Activated gamma-delta T cell treated with Interleukin-2 at 50 U/mL for 16 hours (primary cell): ENCODE measurements around the gene RASD2.

Source experiments
- DNase-seq: peaks from one replicate; pipeline ENCODE4 v3.0.0-alpha.2; 2020

Gene RASD2

DNA sequence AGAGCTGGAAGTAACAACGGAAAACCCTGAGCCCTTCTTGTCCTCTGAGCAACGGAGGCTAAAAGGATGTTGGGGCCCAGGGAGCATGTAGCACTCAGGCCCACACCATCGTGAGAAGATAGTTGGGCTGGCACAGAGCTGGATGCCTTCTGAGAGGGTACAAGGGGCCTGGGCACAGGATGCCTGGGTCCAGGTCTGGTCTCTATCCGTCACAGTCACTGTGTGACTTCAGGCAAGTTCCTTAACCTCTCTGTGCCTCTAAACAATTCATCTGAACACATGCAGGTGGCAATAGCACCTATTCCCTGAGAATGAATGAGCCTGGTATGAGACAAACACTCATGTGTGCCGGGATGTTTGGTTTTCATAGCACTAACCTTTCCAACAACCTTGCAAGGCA lies 47.3 kb downstream of the RASD2 start:
- DNase-seq = no peak

DNA sequence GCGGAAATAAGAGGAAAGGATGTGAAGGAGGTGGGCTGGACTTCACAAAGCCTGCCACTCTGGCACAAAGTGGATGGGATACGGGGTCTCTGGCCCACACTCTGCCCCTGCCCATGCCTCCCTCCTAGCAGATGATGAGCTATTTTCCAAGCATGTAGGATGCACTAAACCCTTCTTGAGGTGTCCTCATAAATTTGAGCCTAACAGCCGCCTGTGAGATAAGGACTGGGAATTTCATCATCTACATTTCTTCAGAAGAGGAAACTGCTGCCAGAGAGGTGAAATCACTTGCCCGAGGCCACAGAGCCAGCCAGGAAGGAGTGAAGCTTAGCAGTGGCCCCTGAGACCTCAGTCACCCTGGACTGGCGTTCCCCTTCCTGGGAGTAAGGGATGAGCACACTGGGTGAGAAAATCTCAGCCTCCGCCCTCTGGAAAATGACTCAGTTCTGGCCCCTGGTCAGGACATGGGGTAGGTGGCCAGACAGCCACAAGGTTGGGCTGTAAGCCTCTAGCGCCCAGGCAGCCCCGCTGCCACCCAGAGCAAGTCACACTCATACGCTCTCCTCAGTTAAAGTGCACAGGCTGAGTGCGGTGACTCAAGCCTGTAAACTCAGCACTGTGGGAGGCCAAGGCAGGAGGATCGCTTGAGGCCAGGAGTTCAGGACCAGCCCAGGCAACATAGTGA lies 48.6 kb downstream of the RASD2 start:
- no peak for DNase-seq

DNA sequence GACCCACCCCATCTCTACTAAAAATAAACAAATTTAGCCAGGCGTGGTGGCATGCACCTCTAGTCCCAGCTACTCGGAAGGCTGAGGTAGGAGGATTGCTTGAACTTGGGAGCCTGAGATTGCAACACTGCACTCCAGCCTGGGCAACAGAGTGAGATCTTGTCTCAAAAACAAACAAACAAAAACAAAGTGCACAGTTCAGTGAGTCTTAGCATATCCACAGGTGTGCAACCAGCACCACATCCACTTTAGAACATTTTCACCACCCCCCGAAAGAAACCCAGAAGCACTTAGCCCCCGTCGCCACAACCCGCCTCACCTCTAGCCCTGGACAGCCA lies 49.1 kb downstream of the RASD2 start:
- DNase-seq = no peak

DNA sequence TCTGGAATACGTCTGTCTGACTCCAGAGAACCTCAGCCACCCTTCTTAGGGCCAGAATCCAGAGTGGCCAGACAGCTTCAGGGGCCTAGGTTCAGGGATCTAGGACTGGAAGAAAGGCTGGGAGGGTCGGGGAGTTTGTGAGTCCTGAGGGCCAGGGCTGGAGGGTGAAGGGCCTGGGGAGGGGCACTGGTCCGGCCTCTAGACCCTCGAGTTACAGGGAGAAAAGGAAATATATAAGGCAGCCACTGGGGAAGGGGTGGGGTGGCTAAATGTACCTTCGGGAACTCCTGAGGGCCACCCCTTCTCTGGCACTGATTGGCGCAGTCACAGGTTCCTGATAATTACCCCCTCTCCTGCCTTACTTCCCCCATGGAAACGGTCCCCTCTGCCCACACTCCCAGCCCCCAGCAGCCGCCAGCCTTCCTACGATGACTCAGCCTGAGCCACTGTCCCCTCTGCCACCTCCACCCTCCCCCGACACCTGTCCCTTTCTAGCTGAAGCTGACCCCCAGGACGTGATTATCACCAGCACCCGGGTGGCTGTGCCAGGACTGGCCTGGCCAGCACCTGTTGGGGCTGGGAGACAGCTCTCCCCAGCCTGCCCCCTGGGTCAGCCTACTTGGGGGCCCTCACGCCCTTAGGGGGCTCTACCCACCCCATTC lies 50.1 kb downstream of the RASD2 start:
- DNase-seq = no peak

DNA sequence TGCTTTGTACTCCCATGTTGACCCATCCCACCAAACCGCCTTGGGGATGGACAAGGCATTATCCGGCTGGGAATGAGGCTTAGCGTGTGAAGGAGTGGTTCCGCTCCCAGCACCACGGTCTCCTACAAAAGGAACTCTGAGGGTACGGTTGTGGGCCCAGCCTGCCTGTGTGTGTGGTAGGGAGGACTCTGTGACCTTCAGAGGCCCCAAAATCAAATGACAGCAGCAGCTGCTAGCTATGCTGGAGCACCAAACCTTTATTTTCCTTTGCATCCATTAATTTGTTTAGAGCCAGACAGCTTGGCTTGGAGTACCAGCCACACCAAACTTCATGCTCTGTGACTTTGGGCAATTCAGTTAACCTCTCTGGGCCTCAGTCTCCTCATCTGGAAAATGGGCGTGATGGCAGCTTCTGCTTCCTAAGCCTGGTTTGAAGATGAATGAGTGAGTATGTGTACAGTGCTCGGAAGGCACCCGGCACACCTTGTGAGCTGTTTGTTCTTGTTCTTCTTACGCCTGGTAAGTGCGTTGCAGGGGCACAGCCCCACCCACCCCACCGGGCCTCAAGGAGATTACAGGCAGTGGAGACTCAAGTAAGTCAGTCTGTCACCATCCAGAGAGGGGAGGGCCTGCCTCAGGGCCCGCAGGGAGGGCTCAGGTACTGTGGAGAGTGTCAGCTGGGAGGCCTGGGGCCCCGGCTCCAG lies 51.2 kb downstream of the RASD2 start:
- DNase-seq = no peak

DNA sequence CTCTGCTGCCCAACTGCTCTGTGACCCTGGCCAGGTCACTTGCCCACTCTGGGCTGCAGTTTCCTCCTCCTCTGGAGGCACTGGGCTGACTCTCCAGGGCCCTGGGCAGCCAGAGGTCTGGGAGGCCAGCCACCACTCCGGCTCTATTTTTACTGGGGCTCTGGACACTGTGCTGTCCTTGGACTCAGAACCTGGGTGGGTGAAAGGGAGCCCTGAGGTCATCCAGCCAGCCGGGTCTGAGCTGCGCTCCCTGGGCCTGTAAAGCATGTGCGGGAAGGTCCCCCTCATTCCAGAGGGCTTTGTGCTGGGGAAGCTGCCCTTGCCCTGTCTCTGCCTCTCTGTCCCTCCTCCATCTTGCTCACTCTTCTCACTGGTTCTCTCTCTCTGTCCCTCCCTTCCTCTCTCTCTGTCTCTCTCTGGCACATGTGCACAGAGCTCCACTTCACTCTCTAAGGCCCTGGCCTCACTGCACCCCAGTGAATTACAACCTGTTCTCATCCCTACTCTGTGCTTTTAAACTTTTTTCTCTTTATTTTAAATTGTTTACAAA lies 51.9 kb downstream of the RASD2 start:
- DNase-seq = no peak

DNA sequence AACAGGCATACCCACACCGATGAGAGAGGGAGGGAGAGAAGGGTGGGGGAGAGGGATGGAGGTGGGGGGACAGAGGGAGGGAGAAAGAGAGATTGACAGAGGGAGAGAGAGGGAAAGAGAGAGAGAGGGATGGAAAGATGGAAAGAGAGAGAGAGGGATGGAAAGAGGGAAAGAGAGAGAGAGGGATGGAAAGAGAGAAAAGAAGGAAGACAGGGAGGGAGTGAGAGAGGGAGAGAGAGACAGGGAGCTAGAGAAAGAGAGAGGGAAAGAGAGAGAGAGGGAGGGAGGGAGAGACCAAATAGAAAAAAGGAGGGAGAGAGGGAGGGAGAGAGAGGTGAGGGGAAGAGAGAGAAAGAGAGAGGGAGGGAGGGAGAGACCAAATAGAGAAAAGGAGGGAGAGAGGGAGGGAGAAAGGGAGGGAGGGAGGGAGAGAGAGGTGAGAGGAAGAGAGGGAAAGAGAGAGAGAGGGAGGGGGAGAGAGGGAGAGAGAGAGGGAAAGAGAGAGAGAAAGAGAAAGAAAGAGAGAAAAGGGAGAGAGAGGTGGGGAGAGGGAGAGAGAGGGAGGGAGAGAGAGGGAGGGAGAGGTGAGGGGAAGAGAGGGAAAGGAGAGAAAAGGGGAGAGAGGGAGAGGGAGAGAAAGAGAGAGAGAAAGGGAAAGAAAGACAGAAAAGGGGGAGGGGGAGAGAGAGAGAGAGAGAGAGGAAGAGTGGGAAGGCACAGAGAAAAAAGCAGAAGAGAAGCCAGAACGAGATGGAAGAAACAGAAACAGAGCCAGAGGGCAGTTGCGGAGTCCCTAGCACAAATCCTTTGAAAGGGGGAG lies 52.6 kb downstream of the RASD2 start:
- no peak for DNase-seq

DNA sequence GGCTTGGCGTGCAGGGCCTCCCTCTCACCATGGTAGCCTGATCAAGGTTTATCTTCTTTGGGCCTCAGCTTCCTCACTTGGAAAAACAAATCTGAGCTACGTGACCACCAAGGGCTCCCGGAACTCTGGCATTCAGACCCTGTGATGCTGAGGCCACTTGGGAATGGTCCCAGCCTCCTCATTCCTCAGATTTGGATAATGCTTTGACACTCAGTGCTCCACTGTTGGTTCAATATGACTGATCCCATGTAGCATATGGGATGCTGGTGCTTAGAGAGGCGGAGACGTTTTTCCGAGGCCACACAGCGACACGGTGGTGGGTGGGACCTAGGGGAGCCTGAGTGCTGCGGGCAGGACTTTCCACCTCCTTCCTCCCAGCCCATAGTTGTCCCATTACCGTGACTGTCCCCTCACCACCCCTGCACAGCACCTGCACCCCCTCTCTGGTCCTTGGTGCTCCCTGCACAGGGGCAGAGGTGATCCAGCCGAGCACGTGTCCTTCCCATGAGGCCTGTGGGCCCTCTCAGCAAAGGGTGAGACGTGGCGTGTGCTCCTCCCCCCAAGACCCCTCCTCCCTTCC lies 53.4 kb downstream of the RASD2 start:
- DNase-seq = no peak

DNA sequence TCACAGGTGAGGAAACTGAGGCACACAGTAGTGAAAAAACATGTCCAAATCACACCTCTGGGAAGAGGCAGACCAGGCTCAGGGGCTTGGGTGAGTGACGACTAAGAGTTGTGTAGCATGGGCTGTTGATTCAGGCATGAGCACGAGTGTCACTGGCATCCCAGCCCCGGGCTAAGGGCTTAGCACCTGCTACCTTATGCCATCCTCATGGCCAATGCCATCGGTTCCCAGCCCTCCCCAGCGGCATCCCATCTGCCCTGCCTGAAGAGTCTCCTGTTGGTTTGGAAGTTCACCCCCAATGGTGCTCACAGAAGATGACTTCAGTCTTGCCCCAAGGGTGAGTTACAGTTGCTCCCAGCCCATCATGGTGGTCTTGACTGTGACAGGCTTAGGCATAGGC lies 54.1 kb downstream of the RASD2 start:
- no peak for DNase-seq

DNA sequence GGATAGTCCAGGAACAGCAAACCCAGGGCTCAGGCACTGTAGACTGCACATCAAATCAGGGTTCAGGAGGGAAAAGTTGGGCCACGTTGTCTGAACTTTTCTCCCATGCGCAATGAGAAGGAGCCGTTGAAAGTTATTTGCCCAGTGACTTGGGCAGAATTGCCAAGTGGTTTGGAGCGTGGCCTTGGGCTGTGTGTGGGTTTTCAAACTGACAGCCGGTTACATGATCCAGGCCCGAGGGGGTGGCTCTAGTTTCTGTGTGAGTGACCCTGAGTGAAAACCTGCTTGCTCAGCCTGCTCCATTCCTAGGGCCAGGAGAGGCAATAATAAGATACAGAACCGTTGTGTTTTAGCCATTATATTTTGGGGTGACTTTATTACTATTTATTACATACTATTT lies 56.2 kb downstream of the RASD2 start:
- DNase-seq = no peak

DNA sequence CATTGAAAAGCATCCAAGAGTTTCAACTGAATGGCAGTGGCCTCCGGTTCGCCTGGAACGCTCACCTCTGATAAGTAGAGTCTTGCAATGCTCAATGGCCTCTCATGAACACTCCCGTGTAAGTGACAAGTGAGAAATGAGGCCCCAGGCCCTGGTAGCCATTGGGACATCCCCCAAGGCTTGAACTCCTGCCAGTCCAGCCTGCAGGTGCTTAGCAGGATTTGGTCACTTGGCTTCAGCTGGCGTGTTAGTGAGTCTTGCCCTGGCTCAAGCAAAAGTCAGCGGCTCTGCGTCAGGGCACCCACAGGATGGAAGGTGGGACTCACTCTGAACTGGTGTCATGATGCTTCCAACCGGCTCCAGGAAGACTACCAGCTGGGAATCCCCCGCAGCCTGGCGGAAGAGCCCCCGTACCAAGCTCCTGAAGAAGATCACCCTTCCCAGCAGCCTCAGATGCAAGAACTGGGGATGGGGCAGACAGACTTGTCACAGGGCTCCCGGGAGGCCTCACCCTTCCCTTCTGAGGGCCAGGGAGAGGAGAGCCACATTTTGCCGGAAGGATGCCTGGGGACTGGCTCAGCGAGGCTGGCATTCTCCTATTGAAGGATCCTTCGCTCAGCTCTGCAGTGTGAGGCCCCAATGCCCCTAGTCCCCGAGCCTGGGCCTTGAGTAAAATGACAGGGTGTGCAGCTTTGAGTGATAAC lies 57.2 kb downstream of the RASD2 start:
- no peak for DNase-seq

DNA sequence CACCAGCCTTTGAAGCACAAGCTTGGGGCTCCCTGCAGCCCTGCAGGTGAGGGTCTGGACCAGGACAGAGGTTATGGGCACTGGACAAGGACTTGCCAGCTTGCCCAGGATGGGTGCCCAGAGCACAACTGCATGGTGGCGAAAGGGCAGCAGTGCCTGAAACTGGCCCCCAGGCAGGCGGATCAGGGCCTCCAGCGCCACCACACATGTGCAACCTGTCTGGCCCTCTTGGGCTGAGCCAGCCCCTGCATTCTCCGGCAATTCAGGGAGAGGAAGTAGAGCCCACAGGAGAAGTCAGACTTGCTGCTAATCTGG lies 57.7 kb downstream of the RASD2 start:
- DNase-seq = no peak

DNA sequence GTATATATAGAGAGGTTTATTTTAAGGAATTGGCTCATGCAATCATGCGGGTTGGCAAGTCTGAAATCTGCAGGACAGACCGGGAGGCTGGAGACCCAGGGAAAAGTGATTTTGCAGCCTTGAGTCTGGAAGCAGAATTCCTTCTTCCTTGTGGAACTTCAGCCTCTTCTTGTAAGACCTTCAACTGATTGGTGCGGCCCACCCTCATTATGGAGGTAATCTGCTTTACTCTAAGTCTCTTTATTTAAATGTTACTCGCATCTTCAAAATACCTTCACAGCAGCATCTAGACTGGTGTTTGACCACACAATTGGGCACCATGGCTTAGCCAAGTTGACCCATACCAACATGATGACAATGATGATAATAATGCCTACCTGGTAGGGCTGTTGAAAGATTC lies 58.7 kb downstream of the RASD2 start:
- no peak for DNase-seq

DNA sequence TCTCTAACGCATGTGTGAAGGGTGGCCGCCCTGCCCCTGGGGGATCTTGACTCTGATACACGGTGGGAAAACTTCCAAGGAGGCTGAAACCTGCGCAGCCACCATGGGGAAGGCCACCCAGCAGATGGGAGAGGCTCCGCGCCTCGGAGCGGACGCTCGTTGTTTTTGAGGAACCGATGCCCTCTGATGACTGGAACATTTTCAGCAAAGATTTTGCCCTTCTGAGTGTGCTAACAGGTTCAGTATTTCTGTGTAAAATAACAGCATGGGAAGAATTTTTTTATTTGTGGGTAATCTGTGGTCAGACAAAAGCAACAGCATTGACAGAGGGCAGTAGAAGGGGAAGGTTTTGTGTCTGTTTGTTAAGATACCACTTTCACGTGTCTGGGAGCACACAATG lies 59.8 kb downstream of the RASD2 start:
- DNase-seq = no peak

DNA sequence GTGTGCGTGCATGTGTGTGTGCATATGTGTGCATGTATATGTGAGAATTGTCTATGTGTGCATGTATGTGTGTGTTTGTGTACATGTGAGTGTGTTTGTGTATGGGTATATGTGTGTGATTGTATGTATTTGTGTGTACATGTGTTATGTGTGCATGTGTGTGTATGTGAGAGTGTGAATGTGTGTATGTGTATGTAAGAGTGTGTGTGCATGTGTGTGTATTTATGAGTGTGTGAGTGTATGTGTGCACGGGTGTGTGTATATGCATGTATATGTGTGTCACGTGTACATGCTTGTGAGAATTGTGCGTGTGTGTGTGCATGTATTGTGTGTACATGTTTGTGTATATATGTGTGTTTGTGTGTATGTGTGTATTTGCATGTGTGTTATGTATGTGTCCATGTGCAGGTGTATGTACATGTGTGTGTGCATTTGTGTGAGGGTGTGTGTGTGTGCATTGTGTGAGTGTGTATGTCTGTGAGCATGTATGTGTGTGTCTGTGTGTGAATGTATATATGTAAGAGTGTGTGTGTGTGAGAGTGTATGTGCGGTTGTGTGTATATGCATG lies 60.5 kb downstream of the RASD2 start:
- no peak for DNase-seq

DNA sequence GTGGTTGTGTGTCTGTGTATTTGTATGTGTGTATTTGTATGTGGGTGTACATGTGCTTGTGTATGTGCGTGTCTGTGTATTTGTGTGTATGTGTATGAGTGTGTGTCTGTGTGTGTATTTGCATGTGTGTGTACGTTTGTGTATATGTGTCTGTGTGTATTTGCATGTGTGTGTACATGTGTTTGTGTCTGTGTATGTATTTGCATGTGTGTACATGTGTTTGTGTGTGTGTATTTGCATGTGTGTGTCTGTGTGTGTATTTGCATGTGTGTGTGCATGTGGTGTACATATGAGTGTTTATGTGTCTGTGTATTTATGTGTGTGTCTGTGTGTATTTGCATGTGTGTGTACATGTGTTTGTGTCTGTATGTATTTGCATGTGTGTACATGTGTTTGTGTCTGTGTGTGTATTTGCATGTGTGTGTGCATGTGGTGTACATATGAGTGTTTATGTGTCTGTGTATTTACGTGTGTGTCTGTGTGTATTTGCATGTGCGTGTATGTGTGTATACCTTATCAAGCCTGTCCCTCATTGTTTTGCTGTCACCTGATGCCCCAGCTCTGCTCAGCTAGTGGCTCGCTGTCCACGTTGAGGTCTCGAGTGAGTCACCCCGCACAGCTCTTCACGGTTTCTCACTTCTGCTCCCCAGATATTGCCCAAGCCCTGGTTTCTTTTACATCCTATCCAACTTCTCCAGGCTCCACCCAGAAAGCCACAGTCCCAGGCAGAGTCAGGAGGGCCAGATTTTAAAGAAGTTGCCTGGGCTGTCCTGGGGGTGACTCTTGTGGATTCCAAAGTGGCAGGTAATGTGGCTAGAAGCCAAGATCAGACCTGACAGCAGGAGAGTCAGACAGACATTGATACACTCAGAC lies 61.3 kb downstream of the RASD2 start:
- no peak for DNase-seq
